ENCODE data around the gene ATXN10. TPM values are rescaled to one million over a fixed set of nuclear protein-coding genes. Genes with fewer than 3 reads are reported as not detected.

Gene ATXN10
- total and polyA plus RNA-seq, 10 of the 15 experiments (the other 5 are each of a cell fraction or from before 2014, with no cell fraction given): 29.2 to 249 (median 146) TPM

DNA sequence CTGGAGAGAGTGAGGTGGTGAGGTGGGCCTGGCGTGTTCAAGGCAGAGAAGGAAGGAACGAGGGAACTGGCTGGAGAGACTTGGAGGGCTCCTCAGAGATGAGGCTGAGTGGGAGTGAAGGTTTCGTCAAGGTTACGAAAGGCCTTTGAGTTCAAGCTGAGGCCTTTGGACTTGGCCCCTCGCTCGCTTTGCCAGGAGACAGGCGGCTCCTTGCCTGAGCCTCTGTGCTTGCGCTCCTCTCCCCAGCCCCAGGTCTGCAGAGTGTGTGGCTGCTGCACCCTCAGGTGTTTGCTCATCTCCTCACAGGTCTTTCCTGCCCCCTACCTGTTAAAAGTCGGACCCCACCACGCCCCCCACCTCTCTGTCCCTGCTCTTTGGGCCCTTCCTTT lies 91.6 kb downstream of the ATXN10 start (continued):
- TF ChIP-seq, protein P1, sequence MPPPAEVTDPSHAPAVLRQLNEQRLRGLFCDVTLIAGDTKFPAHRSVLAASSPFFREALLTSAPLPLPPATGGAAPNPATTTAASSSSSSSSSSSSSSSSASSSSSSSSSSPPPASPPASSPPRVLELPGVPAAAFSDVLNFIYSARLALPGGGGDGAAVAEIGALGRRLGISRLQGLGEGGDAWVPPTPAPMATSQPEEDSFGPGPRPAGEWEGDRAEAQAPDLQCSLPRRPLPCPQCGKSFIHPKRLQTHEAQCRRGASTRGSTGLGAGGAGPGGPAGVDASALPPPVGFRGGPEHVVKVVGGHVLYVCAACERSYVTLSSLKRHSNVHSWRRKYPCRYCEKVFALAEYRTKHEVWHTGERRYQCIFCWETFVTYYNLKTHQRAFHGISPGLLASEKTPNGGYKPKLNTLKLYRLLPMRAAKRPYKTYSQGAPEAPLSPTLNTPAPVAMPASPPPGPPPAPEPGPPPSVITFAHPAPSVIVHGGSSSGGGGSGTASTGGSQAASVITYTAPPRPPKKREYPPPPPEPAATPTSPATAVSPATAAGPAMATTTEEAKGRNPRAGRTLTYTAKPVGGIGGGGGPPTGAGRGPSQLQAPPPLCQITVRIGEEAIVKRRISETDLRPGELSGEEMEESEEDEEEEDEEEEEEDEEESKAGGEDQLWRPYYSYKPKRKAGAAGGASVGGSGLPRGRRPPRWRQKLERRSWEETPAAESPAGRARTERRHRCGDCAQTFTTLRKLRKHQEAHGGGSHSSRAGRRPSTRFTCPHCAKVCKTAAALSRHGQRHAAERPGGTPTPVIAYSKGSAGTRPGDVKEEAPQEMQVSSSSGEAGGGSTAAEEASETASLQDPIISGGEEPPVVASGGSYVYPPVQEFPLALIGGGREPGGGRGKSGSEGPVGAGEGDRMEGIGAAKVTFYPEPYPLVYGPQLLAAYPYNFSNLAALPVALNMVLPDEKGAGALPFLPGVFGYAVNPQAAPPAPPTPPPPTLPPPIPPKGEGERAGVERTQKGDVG (CRISPR knock-in tag; IDR thresholded peaks at IDR 0.05): no peak
- TF ChIP-seq KLF5 (IDR thresholded peaks at IDR 0.05; ENCODE audit: partially characterized antibody) (no peak), ZBED1 (IDR thresholded peaks at IDR 0.05; ENCODE audit: borderline replicate concordance) (no peak), IRF4 (IDR thresholded peaks at IDR 0.05; ENCODE audit: low read depth, low read length) (no peak), MXI1 (IDR thresholded peaks at IDR 0.05; ENCODE audit: low read depth, low read length) (no peak), BACH1 (IDR thresholded peaks at IDR 0.05; ENCODE audit: borderline replicate concordance) (no peak), SRF (IDR thresholded peaks at IDR 0.05; ENCODE audit: low read depth in 2 of 2, low read length in 2 of 2) (no peak), DPF2 (IDR thresholded peaks at IDR 0.05) (no peak), HDAC2 (IDR thresholded peaks at IDR 0.05) (no peak), MEF2B (IDR thresholded peaks at IDR 0.05; ENCODE audit: partially characterized antibody, poor library complexity, severe bottlenecking) (no peak), LARP7 (IDR thresholded peaks at IDR 0.05) (no peak), NFYB (IDR thresholded peaks at IDR 0.05; ENCODE audit: insufficient read depth, low read depth, low read length) (no peak), MTA2 (IDR thresholded peaks at IDR 0.05; ENCODE audit: low read depth) (no peak), CHD1 (IDR thresholded peaks at IDR 0.05; ENCODE audit: low read depth, low read length) (no peak)
- TF ChIP-seq, protein P2, sequence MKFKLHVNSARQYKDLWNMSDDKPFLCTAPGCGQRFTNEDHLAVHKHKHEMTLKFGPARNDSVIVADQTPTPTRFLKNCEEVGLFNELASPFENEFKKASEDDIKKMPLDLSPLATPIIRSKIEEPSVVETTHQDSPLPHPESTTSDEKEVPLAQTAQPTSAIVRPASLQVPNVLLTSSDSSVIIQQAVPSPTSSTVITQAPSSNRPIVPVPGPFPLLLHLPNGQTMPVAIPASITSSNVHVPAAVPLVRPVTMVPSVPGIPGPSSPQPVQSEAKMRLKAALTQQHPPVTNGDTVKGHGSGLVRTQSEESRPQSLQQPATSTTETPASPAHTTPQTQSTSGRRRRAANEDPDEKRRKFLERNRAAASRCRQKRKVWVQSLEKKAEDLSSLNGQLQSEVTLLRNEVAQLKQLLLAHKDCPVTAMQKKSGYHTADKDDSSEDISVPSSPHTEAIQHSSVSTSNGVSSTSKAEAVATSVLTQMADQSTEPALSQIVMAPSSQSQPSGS (IDR thresholded peaks at IDR 0.05; ENCODE audit: low read length): no peak
- TF ChIP-seq, protein P3, sequence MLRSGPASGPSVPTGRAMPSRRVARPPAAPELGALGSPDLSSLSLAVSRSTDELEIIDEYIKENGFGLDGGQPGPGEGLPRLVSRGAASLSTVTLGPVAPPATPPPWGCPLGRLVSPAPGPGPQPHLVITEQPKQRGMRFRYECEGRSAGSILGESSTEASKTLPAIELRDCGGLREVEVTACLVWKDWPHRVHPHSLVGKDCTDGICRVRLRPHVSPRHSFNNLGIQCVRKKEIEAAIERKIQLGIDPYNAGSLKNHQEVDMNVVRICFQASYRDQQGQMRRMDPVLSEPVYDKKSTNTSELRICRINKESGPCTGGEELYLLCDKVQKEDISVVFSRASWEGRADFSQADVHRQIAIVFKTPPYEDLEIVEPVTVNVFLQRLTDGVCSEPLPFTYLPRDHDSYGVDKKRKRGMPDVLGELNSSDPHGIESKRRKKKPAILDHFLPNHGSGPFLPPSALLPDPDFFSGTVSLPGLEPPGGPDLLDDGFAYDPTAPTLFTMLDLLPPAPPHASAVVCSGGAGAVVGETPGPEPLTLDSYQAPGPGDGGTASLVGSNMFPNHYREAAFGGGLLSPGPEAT (IDR thresholded peaks at IDR 0.05; ENCODE audit: low read depth): no peak

Measured in GM12878 (cell line).